HUES48 (cell line): Measurements from ENCODE around the gene COX6B2.

ENCODE experiments used
- H3K27ac ChIP-seq: one replicate; pipeline ENCODE4 v1.7.0; 2013; ENCODE audit warnings: low read depth, low read length, inconsistent platforms
- H3K27me3 ChIP-seq: 2 replicates; pipeline ENCODE4 v1.6.1; 2013; ENCODE audit warnings: mild to moderate bottlenecking, low read length; ENCODE audit not compliant: control insufficient read depth, insufficient read depth
- H3K36me3 ChIP-seq: 2 replicates; pipeline ENCODE4 v1.6.1; 2013; ENCODE audit warnings: low read length; ENCODE audit not compliant: control insufficient read depth, insufficient read depth
- H3K4me1 ChIP-seq: 2 replicates; pipeline ENCODE4 v1.6.1; 2013; ENCODE audit warnings: mild to moderate bottlenecking, low read length; ENCODE audit not compliant: control insufficient read depth, insufficient read depth
- H3K4me3 ChIP-seq: 2 replicates; pipeline ENCODE4 v1.5.1; 2013; ENCODE audit warnings: mild to moderate bottlenecking, low read depth, low read length
- H3K9ac ChIP-seq: 2 replicates; pipeline ENCODE4 v1.6.1; 2013; ENCODE audit warnings: mild to moderate bottlenecking, low read depth, low read length, moderate library complexity
- H3K9me3 ChIP-seq: 2 replicates; pipeline ENCODE4 v1.6.1; 2013; ENCODE audit warnings: low read length; ENCODE audit not compliant: control insufficient read depth, insufficient read depth

Gene COX6B2

DNA sequence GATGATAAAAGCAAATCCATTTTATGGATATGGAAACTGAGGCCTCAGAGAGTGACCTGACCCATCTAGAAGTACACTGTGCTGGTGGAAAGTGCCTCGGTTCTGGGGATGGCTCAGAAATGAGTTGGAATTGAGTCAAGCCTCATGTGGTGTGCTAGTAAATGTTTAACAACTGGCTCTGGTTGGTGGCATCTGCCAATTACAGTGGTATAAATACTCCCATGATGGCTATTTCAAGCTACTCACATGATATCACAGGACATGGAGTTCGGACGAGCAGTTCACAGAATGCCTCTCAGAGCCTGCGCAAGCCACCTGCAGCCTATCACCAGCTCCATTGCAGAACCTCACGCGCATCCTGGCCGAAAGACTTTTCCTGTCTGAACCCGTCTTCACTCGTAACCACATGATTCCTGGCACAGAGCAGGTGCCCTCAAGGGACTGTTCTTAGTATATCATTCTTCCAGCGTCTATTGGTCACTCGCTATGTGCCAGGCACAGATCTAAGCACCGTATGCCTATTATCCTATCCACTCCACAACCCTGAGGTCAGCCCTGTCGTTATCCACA lies 38.5 kb downstream of the COX6B2 start:
- no peak overlapping the region for H3K4me3 ChIP-seq
- peaks cover 7% of the 10 kb centered on the region for H3K36me3 ChIP-seq
- H3K4me1 ChIP-seq, result peaks cover 6% of the 10 kb centered on the region; the same call in 1 of the 2 replicates
- H3K27ac ChIP-seq, result no peak overlapping the region
- H3K9ac ChIP-seq, result no peak overlapping the region
- no peaks in the 10 kb centered on the region for H3K9me3 ChIP-seq
- H3K27me3 ChIP-seq, result no peaks in the 10 kb centered on the region

DNA sequence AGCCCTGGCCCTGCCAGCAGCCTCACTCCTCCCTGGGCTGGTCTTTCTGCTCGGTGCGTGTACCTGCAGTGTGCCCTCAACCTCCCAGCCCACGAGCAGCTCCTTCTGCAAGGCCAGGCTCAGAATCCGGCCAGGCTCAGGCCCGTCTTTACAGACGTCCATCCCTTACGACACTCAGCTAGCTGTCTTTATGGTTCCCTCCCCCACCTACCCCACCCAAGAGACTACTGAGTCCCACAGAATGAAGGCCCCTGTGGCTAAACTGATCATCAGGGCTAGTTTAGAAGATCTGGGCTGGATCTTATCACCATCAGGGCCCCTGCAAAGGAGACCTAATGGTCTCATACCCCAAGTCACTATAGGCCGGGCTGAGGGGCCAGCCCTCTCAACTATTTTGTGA lies 40.1 kb downstream of the COX6B2 start:
- peaks cover 20% of the 10 kb centered on the region for H3K36me3 ChIP-seq
- no peaks in the 10 kb centered on the region for H3K27me3 ChIP-seq
- H3K9ac ChIP-seq, result no peak overlapping the region
- no peaks in the 10 kb centered on the region for H3K4me1 ChIP-seq
- H3K4me3 ChIP-seq, result no peak overlapping the region
- no peak overlapping the region for H3K27ac ChIP-seq
- no peaks in the 10 kb centered on the region for H3K9me3 ChIP-seq

DNA sequence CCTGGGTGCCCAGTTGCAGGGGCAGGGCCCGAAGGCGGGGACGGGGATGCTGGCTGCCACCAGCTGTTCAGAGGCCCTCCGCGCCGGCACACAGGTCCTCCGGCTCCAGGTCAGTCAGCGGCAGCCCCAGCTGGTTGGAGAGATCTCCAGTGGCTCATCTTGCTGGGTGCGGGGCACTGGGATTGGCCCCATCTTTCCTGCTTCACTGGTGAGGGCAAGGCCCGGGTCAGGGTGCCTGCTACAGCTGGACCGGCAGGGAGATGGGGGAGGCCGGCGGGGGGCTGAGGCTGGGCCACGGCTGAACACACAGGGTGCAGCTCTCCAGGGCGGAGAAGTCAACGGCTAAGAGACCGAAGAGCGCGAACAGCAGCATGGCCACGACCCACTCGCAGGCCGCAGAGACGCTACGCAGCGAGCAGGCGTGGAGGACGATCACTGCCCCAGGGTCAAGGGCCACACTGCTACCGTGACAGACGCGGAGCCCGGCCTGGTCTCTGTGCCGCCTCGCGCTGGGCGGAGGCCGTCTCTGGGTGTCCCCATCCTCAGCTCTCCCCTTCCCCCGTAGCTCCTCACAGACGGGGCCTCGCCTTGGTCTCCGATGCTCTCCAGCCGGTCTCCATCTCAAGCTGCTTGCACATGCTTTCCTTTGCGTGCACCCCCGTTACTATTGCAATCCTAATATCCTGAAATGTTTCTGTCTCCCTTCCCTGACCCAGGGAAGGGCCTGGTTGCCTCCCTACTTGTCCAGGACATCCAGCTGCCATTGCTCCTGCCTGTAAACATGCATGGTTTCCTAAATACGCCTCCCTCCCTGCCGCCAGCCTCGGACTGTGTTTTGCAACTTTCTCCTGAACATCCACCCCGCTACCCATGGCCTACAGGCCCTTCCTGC lies 41.7 kb downstream of the COX6B2 start:
- Histone ChIP-seq H3K4me3 (no peak overlapping the region), H3K9ac (no peak overlapping the region), H3K36me3 (peaks cover 33% of the 10 kb centered on the region), H3K4me1 (no peaks in the 10 kb centered on the region), H3K9me3 (no peaks in the 10 kb centered on the region), H3K27me3 (no peaks in the 10 kb centered on the region), H3K27ac (no peak overlapping the region)

- no peaks in the 10 kb centered on the region for H3K9me3 ChIP-seq
- no peak overlapping the region for H3K27ac ChIP-seq
- H3K27me3 ChIP-seq, result no peaks in the 10 kb centered on the region
- no peaks in the 10 kb centered on the region for H3K4me1 ChIP-seq
- H3K4me3 ChIP-seq, result no peak overlapping the region
- H3K36me3 ChIP-seq, result peaks cover 41% of the 10 kb centered on the region
- H3K9ac ChIP-seq, result no peak overlapping the region
Measured at GRCh38 chr19:55311797-55312196, 42.7 kb downstream of the COX6B2 start.

DNA sequence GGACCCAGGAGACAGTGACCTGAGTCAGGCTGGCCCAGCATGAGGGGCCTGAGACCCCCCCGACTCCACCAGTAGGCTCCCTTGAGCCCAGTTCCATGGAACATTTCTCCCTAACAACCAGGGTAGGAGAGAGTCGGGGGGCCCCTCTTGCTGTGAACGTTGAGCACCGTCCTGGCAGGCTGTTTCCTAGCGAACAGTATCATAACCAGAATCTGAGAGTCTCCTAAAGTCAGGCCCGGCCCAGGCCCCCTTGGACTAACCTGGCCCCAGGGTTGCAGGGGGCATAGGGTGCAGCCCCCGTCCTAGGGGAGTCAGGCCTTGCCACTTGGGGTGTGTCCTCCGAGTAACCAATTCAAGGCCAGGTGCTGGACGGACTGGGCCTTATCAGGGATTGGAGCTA lies 43.1 kb downstream of the COX6B2 start:
- Histone ChIP-seq H3K9ac (no peak overlapping the region), H3K9me3 (no peaks in the 10 kb centered on the region), H3K4me3 (no peak overlapping the region), H3K36me3 (peaks cover 45% of the 10 kb centered on the region), H3K27ac (no peak overlapping the region), H3K4me1 (no peaks in the 10 kb centered on the region), H3K27me3 (no peaks in the 10 kb centered on the region)

GRCh38 chr19:55310498-55310897 lies 44.0 kb downstream of the COX6B2 start:
- no peak overlapping the region for H3K9ac ChIP-seq
- no peaks in the 10 kb centered on the region for H3K9me3 ChIP-seq
- H3K4me3 ChIP-seq, result no peak overlapping the region
- H3K36me3 ChIP-seq, result peaks cover 54% of the 10 kb centered on the region
- H3K27ac ChIP-seq, result no peak overlapping the region
- H3K4me1 ChIP-seq, result no peaks in the 10 kb centered on the region
- H3K27me3 ChIP-seq, result no peaks in the 10 kb centered on the region

DNA sequence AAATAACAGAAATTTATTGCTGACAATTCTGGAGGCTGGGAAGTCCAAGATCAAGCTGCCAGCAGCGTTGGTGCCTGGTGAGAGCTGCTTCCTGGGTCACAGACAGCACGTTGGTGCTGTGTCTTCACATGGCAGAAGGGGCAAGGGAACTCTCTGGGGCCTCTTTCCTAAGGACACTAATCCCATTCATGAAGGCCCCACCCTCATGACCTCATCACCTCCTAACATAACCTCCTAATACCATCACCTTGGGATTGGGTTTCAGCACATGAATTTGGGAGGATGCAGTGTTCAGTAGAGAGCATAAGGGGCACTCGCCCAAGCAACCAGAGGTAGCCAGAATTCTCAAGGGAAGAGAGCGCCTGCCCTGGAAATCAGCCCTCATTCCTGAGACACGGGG lies 45.1 kb downstream of the COX6B2 start:
- H3K36me3 ChIP-seq, result peaks cover 62% of the 10 kb centered on the region
- no peak overlapping the region for H3K27ac ChIP-seq
- H3K9me3 ChIP-seq, result no peaks in the 10 kb centered on the region
- H3K4me3 ChIP-seq, result no peak overlapping the region
- H3K4me1 ChIP-seq, result no peaks in the 10 kb centered on the region
- no peaks in the 10 kb centered on the region for H3K27me3 ChIP-seq
- no peak overlapping the region for H3K9ac ChIP-seq

- Histone ChIP-seq H3K27ac (no peak overlapping the region), H3K4me1 (no peaks in the 10 kb centered on the region), H3K27me3 (no peaks in the 10 kb centered on the region), H3K4me3 (no peak overlapping the region), H3K9ac (no peak overlapping the region), H3K36me3 (peaks cover 72% of the 10 kb centered on the region), H3K9me3 (no peaks in the 10 kb centered on the region)
Measured at GRCh38 chr19:55308281-55308680, 46.2 kb downstream of the COX6B2 start.

DNA sequence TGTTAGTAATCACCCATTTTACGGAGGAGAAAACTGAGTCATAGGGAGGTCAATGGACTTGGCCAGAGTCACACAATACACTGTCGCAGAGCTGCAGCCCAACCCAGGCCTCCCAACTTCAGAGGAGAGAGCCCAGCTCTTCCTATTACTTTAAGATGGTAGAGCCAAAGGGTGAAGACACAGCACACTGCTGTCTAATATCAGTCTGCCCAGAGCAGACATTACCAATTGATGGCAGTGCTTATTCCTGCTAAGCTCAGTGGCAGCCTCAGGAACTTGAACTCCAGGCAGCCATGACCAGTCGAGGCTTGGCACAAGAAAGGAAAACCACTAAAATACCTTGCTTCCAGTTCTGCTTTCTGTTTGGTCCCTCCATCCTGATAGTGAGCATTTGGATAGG lies 47.8 kb downstream of the COX6B2 start:
- peaks cover 74% of the 10 kb centered on the region for H3K36me3 ChIP-seq
- H3K4me1 ChIP-seq, result peaks cover 2% of the 10 kb centered on the region; the same call in 1 of the 2 replicates
- H3K4me3 ChIP-seq, result no peak overlapping the region
- no peak overlapping the region for H3K27ac ChIP-seq
- H3K27me3 ChIP-seq, result no peaks in the 10 kb centered on the region
- H3K9ac ChIP-seq, result no peak overlapping the region
- no peaks in the 10 kb centered on the region for H3K9me3 ChIP-seq

DNA sequence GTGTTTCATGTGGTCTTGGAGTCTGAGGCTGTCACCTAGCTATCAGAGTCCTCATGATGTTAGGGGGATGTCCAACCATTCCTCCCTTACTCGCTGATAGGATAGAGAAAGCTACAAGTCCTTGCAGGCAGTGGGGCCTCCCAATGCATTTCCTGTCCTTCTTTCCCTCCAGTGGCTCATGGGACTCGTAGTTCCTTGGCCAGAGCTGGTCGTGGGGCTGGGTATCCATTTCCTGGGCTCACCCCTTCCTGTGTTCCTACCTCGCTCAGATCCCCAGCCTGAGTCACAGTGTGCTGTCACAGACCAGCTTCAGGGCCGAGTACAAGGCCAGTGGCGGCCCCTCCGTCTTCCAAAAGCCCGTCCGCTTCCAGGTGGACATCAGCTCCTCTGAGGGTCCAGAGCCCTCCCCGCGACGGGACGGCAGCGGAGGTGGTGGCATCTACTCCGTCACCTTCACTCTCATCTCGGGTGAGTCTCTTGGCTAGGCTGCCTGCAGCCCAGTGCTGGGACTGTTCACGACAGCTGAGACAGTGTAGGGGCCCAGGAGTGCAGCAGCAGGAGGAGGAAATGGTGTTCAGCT lies 48.4 kb downstream of the COX6B2 start:
- H3K9me3 ChIP-seq, result no peaks in the 10 kb centered on the region
- H3K4me1 ChIP-seq, result peaks cover 6% of the 10 kb centered on the region; the same call in 1 of the 2 replicates
- H3K9ac ChIP-seq, result no peak overlapping the region
- no peak overlapping the region for H3K4me3 ChIP-seq
- H3K27ac ChIP-seq, result no peak overlapping the region
- H3K27me3 ChIP-seq, result no peaks in the 10 kb centered on the region
- H3K36me3 ChIP-seq, result peaks cover 74% of the 10 kb centered on the region

- Histone ChIP-seq H3K4me1 (peaks cover 6% of the 10 kb centered on the region; the same call in 1 of the 2 replicates), H3K4me3 (no peak overlapping the region), H3K27me3 (no peaks in the 10 kb centered on the region), H3K27ac (no peak overlapping the region), H3K9me3 (no peaks in the 10 kb centered on the region), H3K36me3 (peaks cover 71% of the 10 kb centered on the region), H3K9ac (no peak overlapping the region)
Measured at GRCh38 chr19:55305491-55305890, 49.0 kb downstream of the COX6B2 start.
